HG03280 (cell line): Measurements from ENCODE around the gene TRAPPC2.
"Not testable (repeated sequence)": the region's sequence is repeated elsewhere in the genome, so short reads cannot be mapped to it uniquely, and the experiment has no call there.

Source experiments
- ATAC-seq: cut with Tn5 transposase; IDR thresholded peaks from one replicate; pipeline ENCODE4 v1.9.1; 2021; ENCODE audit warnings: mild to moderate bottlenecking, moderate library complexity; ENCODE audit not compliant: unreplicated experiment

The TRAPPC2 gene

DNA sequence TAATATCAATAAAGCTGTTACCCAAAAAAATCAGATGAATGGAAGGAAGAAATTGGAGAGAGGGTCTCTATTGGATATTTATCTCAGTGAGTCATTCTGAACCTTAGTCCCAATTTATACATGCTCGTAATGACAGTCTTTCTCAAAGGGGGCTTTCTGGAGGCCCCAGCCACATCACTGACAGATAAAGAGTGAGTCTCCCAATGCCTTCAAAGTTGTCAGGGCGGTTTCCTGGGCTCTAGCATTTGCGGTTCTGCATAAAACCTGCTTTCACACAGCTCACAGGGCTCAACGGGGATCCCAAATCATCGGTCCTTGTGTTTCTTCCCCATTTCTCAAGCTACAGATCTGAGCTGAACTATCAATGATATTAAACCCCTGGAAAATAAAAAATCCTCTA lies 64.2 kb downstream of the TRAPPC2 start:
- no peak for ATAC-seq

DNA sequence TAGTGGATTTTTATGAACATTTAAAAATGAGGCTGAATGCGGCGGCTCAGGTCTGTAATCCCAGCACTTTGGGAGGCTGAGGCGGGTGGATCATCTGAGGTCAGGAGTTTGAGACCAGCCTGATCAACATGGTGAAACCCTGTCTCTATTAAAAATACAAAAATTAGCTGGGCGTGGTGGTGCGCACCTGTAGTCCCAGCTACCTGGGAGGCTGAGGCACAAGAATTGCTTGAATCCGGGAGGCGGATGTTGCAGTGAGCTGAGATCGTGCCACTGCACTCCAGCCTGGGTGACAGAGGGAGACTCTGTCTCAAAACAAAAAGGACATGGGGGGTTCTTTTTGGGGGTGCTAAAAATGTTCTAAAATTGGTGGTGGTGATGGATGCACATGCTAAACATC lies 64.7 kb downstream of the TRAPPC2 start:
- not testable (repeated sequence) for ATAC-seq

DNA sequence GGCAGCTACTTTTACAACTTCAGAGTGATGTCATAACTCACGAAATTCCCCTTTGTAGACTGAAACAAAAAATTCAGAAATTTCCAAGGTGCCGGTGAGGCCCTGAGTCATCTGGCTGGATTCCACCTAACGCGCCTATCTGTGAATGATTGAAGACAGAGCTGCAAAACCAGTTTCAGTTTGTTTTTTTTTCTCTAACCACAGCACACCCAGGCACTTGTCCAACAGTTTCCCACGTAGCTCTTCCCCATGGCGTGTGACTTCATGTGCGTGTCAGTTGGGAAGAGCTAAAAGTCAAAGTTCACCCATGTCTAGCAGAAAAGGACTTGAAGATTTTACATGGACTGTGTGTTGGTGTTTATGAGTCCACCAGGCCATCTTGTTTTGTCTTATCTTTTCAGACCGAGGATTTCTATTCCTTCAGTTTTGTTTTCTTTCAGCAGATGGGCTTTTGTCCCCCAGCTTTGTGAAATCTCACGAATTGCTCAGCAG lies 65.1 kb downstream of the TRAPPC2 start:
- peak; percentile 60 for ATAC-seq

GRCh38 chrX:13667919-13668318 lies 66.5 kb downstream of the TRAPPC2 start:
- no peak for ATAC-seq

DNA sequence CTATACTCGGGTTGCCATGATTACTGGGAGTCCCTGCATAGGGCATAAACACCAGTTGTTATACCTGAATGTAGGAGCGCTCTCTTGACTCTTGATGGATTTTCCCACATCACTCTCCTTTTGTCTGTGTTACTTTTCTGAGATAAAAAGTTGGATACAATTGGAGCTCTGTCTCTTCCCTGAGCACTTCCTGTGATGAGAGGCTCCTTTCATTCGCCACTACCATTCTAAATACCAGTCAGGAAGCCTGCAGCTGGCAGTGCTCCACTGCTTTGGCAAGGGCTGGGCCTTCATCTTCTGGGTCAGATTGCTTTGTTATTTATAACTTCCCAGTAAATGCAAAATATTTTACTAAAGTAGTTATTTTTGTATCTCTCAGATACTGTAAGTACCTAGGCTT lies 67.6 kb downstream of the TRAPPC2 start:
- no peak for ATAC-seq

DNA sequence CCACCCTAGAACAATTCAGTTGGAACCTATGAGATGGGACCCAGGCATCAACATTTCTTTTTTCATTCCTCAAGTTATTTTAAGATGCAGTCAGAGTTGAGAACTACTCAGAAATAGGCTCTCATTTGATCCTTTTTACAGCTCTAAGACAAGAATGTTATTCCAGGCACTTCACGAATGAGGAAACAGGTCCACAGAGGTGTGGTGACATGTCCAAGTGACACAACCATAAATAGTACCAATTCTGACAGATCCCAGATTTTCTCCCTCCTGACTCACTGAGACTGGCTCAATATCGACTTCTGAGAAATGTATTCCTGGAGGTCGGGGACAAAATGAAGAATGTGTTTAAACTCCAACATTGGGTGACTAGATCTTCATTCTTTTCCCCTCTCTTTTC lies 70.4 kb downstream of the TRAPPC2 start:
- no peak for ATAC-seq

DNA sequence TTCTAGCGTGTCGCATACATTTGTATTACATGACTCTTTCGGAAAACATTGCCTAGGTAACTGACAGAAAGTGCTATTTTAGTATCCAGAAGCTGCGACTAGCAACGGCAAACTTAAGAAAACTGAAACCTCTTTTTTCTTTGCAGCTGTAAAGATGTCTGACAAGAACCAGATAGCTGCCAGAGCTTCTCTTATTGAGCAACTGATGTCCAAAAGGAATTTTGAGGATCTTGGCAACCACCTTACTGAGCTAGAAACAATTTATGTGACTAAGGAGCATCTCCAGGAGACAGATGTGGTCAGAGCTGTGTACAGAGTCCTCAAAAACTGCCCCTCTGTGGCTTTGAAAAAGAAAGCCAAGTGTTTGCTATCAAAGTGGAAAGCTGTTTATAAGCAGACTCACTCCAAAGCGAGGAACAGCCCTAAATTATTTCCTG lies 72.0 kb downstream of the TRAPPC2 start:
- peak; percentile 63 for ATAC-seq
